GM19467 (cell line): ENCODE data around the gene CAMK2N2.
A peak's percentile ranks its signal among the peaks of the same experiment; 100 is the strongest.

ENCODE experiments used
- ATAC-seq: cut with Tn5 transposase; IDR thresholded peaks from one replicate; pipeline ENCODE4 v1.9.1; 2021; ENCODE audit warnings: mild to moderate bottlenecking, moderate library complexity; ENCODE audit not compliant: unreplicated experiment

The CAMK2N2 gene

DNA sequence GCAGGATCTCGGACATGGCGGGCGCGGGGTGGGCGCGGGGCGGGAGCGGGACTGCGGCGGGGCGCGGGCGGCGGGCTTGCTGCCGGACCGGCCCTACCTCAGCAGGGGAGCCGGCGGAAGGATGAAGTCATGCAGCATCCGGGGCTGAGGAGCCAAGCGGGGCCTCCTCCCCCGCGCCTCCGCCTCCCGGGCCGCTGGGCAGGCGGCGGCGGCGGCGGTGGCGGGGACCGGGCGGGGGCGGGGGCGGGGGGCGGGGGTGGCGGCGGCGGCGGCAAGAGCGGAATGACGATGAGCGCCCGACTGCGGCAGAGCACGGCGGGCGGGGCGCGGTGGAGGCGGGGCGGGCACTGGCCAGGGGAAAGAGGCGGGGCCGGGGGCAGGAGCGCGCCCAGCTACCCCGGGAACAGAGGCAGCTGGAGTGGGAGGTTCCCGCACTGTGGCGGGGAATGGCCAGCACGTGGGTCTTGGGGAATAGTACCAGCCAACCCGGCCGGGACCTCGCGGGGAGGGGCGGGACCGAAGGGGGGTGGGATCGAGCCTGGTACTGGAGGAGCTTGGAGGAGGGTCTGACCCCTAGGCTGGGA, at the start of gene CAMK2N2:
TSS of gene CAMK2N2 (minus strand) at position 284 of the 584 bp plus-strand sequence. CDS start at position 16, 268 bp downstream.
- ATAC-seq: no peak

DNA sequence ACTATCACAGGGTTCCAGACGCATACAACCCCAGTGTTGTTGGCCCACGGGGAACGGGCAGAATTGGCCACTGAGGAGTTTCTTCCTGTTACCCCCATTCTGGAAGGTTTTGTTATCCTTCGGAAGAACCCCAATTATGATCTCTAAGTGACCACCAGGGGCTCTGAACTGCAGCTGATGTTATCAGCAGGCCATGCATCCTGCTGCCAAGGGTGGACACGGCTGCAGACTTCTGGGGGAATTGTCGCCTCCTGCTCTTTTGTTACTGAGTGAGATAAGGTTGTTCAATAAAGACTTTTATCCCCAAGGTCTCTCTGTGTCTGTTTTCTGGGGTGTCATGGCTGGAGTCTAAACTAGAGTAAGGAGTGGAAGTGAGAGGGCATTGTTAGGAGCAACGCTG, 47.4 kb upstream of the CAMK2N2 start:
- ATAC-seq: no peak

DNA sequence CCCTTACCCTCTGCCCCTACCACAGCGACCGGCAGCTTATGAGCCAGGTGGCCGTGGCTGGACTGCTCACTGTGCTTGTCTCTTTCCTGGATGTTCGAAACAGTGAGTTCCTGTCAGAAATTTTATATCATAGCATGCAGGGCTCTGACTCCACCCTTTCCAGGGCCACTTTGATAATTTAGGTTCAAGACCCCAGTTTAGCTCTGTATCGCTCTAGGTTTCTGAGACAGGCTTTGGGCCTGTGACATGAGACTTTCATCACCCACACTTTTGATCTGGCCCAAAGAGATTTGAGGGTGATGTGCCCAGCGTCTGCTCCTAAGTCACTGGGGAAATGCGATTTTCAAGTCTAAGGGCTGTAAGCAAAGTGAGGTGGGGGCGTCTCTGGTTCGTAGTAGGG, 46.6 kb upstream of the CAMK2N2 start:
- ATAC-seq: no peak

DNA sequence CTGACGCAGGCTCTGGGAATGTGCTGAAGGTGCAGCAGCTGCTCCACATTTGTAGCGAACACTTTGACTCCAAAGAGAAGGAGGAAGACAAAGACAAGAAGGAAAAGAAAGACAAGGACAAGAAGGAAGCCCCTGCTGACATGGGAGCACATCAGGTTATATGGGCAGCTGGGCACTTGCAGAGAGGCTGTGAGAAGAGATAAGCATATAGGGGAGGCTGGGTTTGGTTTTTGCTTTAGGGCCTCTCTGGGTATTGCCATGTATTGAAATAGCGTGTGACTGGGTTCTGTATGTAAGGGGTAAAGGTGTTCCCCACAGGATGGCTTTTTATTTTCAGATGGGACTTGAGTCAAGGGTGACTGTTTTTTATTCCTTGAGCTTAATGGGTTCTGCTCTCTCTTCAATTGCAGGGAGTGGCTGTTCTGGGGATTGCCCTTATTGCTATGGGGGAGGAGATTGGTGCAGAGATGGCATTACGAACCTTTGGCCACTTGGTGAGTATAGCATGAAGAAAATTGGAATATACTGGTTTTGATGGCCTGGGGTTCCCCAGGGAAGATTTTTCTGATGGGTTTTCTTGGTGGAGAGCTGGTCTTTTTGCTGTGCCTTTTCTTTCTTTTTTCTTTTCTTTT, 45.1 kb upstream of the CAMK2N2 start:
- ATAC-seq: no peak

DNA sequence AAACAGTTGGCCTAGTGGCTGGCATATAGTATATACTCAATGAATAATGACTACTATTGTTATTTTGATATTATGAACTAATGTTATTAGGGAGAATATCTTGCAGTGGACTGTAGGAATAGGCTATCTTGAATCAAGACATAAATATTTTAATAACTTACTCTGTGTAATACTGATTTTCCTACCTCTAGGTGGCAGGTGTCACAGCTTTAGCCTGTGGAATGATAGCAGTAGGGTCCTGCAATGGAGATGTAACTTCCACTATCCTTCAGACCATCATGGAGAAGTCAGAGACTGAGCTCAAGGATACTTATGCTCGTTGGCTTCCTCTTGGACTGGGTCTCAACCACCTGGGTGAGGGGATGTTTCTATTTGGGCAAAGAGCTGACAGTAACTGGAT, 44.2 kb upstream of the CAMK2N2 start:
- ATAC-seq: no peak

DNA sequence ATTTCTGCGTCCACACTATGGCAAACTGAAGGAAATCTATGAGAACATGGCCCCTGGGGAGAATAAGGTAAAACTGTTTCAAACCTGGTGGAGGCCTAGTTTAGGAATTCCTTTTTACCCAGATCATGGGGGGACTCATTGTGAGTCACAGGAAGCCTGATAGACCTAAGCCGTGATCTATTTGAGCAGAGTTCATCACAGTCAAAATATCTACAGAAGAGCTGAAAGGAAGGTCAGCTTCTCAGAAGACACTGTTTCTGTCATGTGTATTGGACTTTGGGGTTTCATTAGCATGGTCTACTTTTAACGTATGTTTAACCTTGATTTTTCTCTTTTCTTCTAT, 39.0 kb upstream of the CAMK2N2 start:
- no peak for ATAC-seq

DNA sequence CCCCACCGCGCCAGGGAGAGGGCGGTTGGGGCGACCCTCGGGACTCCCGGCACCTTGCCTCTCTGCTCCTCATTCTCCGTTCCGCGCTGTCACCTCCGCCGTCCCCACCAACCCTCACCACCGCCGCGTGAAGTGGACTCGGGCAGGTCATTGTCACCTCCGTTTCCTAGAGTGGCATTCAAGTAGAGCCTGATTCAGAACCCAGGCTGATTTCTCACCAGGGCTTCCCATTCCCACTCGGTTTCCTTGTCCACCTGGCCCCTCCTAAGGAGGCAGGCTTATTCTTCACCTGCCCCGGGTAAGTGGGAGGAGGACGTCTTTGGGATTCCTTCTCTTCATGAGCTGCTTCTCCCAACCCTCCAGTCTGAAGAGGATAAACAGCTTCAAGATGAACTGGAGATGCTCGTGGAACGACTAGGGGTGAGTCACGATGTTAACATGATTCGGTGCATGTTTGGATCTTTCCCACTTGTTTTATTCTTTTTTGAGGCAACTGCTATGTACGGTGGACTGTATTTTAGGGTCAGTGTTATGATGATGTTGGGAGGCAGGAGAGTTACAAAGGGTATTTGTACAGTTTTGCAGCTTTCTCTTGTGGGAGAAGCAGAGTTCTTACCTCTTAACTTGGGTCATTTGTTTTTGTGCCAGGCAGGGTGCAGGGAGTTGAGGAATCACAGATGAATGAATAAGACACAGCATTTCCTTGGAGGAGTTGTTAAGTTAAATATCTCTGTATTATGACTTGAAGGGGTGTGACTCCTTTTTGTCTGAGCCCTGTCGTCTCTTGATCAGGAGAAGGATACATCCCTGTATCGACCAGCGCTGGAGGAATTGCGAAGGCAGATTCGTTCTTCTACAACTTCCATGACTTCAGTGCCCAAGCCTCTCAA, 38.4 kb upstream of the CAMK2N2 start:
- ATAC-seq: no peak

DNA sequence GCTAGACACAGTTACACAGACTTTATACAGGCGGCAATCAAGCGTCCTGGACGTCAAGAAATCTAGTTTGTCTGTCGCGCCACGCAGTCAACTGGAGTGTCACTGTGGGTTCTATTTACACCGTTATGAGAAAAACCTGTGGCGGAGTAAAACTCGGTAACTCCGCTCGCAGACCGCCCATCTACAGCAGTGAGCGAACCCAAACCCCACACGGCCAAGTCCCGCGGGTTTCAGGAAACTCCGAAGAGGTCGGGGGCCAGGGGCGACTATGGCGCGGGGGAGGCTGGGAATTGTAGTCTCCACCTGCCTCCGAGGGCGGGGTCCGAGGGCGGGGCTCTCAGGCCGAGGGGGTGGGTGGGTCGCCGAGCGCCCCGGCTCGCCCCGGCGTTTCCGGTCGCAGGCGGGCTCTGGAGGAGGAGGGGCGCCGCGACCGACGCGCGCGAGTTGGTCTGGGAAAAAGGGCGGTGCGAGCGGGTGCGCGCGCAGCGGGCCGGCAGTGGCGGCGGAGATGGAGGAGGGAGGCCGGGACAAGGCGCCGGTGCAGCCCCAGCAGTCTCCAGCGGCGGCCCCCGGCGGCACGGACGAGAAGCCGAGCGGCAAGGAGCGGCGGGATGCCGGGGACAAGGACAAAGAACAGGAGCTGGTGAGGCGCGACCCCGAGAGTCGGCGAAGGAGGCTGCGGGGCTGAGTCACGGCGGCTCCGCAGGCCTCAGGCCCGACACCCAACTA, 37.6 kb upstream of the CAMK2N2 start, which contains the start of gene PSMD2:
TSS of gene PSMD2 (plus strand) at position 483 of the 729 bp plus-strand sequence. CDS start at position 509, 26 bp downstream.
- ATAC-seq: peak; percentile 88

DNA sequence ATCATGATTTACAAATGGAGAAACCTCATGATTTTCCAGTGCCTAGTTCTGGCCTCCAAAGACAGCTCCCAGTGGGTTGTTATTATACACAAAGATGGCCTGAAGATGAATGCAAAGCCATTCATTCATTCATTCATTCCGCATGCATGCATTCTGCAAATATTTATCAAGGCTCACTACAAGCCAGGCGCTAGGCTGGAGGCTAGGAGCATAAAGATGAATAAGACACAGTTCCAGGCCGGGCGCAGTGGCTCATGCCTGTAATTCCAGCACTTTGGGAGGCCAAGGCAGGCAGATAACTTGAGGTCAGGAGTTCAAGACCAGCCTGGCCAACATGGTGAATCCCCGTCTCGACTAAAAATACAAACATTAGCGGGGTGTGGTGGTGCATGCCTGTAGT, 35.3 kb upstream of the CAMK2N2 start:
- no peak for ATAC-seq

DNA sequence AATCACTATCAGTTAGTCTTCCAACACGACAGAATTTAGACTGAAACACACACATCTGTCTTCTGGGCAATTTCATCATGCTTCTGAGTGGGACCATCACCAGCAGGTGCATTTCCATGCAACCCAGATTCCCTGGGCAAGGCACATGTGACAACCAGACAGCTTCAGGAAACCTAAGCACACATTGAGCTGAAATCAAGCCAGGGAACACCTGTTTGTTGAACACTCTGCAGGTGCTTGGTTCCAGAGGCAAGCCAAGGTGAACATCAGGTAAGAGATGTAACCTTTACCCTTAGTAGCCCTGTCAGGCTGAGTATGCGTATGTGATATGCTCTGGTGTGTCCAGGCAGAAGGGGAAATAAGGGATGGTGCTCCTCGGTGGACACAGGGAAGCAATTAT, 34.4 kb upstream of the CAMK2N2 start:
- no peak for ATAC-seq

DNA sequence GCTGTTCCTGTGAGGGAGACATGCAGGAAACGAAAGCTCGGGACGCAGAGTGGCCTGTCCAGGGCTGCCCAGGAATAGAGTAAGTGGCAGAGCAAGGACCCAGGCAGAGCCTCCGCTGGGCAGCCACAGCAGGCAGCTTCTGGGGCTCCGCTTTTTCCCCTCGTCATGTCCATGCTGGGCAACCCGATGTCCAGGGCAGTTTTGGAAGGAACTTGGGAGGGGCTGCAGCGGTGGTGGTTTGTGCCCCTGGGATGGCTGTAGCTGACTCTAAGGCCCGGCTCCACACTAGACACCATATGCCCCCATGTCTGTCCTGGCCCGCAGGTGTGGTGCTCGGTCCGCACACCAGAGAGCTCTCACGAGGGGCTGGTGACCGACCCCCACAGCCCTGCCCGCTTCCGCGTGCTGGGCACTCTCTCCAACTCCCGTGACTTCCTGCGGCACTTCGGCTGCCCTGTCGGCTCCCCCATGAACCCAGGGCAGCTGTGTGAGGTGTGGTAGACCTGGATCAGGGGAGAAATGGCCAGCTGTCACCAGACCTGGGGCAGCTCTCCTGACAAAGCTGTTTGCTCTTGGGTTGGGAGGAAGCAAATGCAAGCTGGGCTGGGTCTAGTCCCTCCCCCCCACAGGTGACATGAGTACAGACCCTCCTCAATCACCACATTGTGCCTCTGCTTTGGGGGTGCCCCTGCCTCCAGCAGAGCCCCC, 30.5 kb upstream of the CAMK2N2 start:
- no peak for ATAC-seq

DNA sequence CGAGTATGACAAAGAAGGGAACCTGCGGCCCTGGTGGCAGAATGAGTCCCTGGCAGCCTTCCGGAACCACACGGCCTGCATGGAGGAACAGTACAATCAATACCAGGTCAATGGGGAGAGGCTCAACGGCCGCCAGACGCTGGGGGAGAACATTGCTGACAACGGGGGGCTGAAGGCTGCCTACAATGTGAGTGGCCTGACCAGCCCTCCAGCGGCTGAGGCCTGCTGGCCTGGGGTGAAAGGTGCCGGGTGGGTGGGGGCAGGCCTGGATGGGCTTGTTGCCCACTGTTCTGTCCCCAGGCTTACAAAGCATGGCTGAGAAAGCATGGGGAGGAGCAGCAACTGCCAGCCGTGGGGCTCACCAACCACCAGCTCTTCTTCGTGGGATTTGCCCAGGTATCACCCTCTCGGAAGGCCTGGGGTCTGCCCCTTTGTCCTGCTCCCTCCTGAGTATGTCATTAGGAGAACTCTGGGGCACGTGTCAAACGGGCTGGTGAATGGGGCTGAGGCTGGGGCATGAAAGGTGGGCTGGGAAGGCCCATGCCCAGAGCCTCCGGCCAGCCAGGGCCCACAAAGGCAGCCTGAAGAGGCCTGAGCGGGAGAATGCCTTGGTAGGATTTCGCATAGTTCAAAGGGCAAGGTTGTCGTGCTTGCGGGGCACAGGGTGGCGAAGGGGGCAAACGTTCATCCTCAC, 29.8 kb upstream of the CAMK2N2 start:
- ATAC-seq: no peak

DNA sequence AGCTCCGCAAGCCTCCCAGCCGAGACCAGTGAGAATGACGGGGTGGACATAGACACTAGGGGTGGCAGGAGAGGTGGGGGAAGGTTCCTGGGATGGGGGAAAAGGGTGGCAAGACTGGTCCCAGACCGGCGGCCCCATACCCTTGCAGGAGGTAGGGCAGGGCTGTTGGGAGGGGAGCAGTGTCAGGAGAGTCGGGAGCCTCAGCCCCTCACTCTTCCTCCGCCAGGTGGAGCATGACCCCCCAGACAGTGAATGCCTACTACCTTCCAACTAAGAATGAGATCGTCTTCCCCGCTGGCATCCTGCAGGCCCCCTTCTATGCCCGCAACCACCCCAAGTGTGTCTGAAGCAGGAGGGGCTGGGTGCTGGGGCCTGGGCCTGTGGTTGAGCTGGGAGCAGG, 29.0 kb upstream of the CAMK2N2 start:
- no peak for ATAC-seq

DNA sequence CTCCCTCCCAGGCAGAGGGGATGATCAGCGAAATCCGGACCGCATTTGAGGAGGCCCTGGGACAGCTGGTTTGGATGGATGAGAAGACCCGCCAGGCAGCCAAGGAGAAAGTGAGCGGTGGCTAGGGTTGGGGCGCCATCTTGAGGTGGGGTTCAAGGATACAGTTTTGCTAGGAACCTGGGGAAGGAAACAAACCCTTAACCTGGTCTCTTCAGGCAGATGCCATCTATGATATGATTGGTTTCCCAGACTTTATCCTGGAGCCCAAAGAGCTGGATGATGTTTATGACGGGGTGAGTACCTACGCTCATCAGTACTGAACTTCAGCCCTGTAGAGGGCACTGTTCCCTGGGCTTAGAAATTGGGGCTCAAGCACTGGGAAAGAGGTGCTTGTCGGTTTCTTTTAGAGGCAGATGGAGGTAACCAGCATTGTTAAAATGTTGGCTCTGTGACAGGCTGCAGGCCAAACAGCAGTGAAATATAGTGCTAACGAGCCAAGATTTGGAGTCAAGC, 28.1 kb upstream of the CAMK2N2 start:
- no peak for ATAC-seq

DNA sequence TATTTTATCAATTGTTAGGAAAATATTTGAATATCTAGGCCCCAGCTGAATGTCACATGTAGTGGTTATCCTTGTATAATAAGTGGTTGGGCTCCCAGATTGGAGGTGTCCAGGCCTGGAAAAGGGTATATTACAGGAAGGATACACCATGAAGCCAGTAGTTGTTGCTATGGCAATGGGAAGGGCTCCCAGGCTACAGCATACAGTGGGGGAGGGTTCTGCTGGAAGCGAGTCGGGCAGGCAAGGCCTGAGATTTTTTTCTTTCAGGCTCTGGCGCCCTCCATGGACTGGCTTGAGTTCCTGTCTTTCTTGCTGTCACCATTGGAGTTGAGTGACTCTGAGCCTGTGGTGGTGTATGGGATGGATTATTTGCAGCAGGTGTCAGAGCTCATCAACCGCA, 23.3 kb upstream of the CAMK2N2 start:
- ATAC-seq: no peak

DNA sequence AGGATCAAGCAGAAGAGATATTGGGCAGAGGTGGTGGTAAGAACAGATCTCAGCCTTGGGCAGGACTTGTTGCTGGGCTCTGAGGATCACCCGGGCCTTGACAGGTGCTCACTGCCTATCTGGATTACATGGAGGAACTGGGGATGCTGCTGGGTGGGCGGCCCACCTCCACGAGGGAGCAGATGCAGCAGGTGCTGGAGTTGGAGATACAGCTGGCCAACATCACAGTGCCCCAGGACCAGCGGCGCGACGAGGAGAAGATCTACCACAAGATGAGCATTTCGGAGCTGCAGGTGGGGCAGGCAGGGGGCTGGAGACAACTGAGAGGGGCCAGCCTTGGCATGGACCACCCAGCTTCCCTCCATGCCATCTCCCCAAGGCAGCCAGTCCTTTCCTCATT, 22.3 kb upstream of the CAMK2N2 start:
- ATAC-seq: no peak

DNA sequence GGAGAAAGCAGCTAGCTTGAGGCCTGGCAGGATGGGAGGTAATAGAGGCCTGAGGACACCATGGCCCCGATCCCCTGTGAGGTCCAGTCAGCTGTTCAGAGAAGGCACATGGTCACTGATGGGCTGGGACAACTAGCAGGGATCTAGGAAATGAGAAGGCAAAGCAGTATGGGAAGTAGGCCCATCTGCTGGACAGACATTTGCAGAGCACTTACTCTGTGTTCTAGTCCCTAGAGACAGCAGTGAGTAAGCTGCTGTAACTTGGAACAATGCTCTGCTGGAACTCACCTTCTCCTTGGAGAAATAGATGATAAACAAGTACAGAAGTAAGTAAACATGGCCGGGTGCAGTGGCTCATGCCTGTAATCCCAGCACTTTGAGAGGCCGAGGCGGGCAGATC, 21.6 kb upstream of the CAMK2N2 start:
- ATAC-seq: no peak

DNA sequence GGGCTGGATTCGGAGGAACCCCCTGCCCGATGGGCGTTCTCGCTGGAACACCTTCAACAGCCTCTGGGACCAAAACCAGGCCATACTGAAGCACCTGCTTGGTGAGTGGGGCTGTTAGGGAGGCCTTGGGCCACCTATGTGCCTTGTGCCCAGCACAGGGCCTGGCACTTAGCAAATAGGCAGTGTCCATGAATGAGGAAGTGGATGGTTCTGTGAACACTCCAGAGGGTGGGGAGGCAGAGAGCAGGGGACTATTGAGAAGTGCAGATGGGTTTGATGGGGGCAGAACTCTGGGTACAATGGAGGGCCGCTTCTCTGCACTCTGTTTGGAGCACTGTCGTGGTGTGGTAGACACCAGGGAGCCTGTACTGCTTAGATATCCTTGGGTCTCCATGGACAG, 16.0 kb upstream of the CAMK2N2 start:
- ATAC-seq: no peak

DNA sequence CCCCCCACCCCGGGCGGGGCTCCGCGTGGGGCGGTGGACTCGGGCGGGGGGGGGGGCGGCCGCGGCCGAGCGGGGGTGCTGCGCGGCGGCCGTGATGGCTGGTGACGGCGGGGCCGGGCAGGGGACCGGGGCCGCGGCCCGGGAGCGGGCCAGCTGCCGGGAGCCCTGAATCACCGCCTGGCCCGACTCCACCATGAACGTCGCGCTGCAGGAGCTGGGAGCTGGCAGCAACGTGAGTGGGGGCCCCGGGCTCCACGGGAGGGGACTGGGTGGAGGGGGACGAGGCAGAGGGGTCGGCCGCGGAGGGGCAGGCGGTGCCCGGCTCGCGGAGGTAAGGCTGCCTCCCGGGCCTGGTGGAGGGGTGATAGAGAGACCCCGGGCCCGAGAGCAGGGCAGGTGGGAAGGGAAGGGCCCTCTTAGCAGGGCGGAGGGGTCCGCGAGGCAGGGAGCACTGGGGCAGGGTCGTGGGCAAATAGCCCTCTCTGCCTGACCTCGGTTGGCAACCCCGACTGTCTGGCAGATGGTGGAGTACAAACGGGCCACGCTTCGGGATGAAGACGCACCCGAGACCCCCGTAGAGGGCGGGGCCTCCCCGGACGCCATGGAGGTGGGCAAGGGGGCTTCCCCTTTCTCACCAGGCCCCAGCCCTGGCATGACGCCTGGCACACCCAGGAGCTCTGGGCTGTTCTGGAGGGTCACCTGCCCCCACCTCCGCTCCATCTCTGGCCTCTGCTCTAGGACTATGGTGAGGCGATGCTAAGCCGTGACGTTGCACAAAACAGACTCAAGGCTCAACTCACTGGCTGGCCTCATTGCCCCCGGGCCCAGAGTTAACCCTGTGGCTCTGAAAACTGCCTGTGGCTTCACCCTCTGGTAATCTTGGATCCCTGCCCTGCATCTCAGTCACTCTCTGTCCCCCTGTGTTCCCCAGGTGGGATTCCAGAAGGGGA, 14.9 kb upstream of the CAMK2N2 start, which contains the start of gene ECE2:
TSS of gene ECE2 (plus strand) at position 62 of the 950 bp plus-strand sequence. CDS start at position 194, 132 bp downstream.
- no peak for ATAC-seq
